ENCODE data around the gene LRFN5. TPM values are rescaled to one million over a fixed set of nuclear protein-coding genes. Genes with fewer than 3 reads are reported as not detected.
"Not testable (repeated sequence)": the region's sequence is repeated elsewhere in the genome, so short reads cannot be mapped to it uniquely, and the experiment has no call there.

LRFN5 gene
- total RNA-seq, 1 experiment from 2014 or later = not detected

GRCh38 chr14:41629876-41630275 lies 23.2 kb downstream of the LRFN5 start:
- DNase-seq (ENCODE audit: low read depth) = no peak
- in situ Hi-C loops (cut with HindIII; ENCODE audit: low pct_unique_long_range_greater_than_20kb, low sequenced_read_pairs) = no loop called here

- no peak for DNase-seq (ENCODE audit: low read depth)
- in situ Hi-C loops (cut with HindIII; ENCODE audit: low pct_unique_long_range_greater_than_20kb, low sequenced_read_pairs) = no loop called here
Measured at GRCh38 chr14:41634286-41634685, 27.6 kb downstream of the LRFN5 start.

GRCh38 chr14:41636492-41637392 lies 30.1 kb downstream of the LRFN5 start:
- DNase-seq (ENCODE audit: low read depth) = no peak
- in situ Hi-C loops (cut with HindIII; ENCODE audit: low pct_unique_long_range_greater_than_20kb, low sequenced_read_pairs) = no loop called here

- in situ Hi-C loops (cut with HindIII; ENCODE audit: low pct_unique_long_range_greater_than_20kb, low sequenced_read_pairs) = no loop called here
- no peak for DNase-seq (ENCODE audit: low read depth)
Measured at GRCh38 chr14:41641690-41642089, 35.0 kb downstream of the LRFN5 start.

GRCh38 chr14:41642367-41642766 lies 35.7 kb downstream of the LRFN5 start:
- in situ Hi-C loops (cut with HindIII; ENCODE audit: low pct_unique_long_range_greater_than_20kb, low sequenced_read_pairs) = no loop called here
- DNase-seq (ENCODE audit: low read depth) = no peak

- no peak for DNase-seq (ENCODE audit: low read depth)
- in situ Hi-C loops (cut with HindIII; ENCODE audit: low pct_unique_long_range_greater_than_20kb, low sequenced_read_pairs) = no loop called here
Measured at GRCh38 chr14:41642789-41643188, 36.1 kb downstream of the LRFN5 start.

GRCh38 chr14:41644606-41645005 lies 37.9 kb downstream of the LRFN5 start:
- in situ Hi-C loops (cut with HindIII; ENCODE audit: low pct_unique_long_range_greater_than_20kb, low sequenced_read_pairs) = no loop called here
- DNase-seq (ENCODE audit: low read depth) = no peak

GRCh38 chr14:41650802-41651201 lies 44.1 kb downstream of the LRFN5 start:
- no peak for DNase-seq (ENCODE audit: low read depth)
- in situ Hi-C loops (cut with HindIII; ENCODE audit: low pct_unique_long_range_greater_than_20kb, low sequenced_read_pairs) = no loop called here

- in situ Hi-C loops (cut with HindIII; ENCODE audit: low pct_unique_long_range_greater_than_20kb, low sequenced_read_pairs) = no loop called here
- no peak for DNase-seq (ENCODE audit: low read depth)
Measured at GRCh38 chr14:41654196-41654595, 47.5 kb downstream of the LRFN5 start.

GRCh38 chr14:41662780-41663472 lies 56.2 kb downstream of the LRFN5 start:
- in situ Hi-C loops (cut with HindIII; ENCODE audit: low pct_unique_long_range_greater_than_20kb, low sequenced_read_pairs) = no loop called here
- no peak for DNase-seq (ENCODE audit: low read depth)

GRCh38 chr14:41663473-41663850 lies 56.8 kb downstream of the LRFN5 start:
- DNase-seq (ENCODE audit: low read depth) = no peak
- in situ Hi-C loops (cut with HindIII; ENCODE audit: low pct_unique_long_range_greater_than_20kb, low sequenced_read_pairs) = no loop called here

- in situ Hi-C loops (cut with HindIII; ENCODE audit: low pct_unique_long_range_greater_than_20kb, low sequenced_read_pairs) = no loop called here
- DNase-seq (ENCODE audit: low read depth) = no peak
Measured at GRCh38 chr14:41666301-41666700, 59.6 kb downstream of the LRFN5 start.

GRCh38 chr14:41668356-41668755 lies 61.7 kb downstream of the LRFN5 start:
- no peak for DNase-seq (ENCODE audit: low read depth)
- in situ Hi-C loops (cut with HindIII; ENCODE audit: low pct_unique_long_range_greater_than_20kb, low sequenced_read_pairs) = no loop called here

- in situ Hi-C loops (cut with HindIII; ENCODE audit: low pct_unique_long_range_greater_than_20kb, low sequenced_read_pairs); DNase-seq (ENCODE audit: low read depth): not testable (repeated sequence)
Measured at GRCh38 chr14:41673601-41674000, 66.9 kb downstream of the LRFN5 start.

GRCh38 chr14:41674511-41674971 lies 67.9 kb downstream of the LRFN5 start:
- DNase-seq (ENCODE audit: low read depth); in situ Hi-C loops (cut with HindIII; ENCODE audit: low pct_unique_long_range_greater_than_20kb, low sequenced_read_pairs): not testable (repeated sequence)

GRCh38 chr14:41699486-41699885 lies 92.8 kb downstream of the LRFN5 start:
- in situ Hi-C loops (cut with HindIII; ENCODE audit: low pct_unique_long_range_greater_than_20kb, low sequenced_read_pairs) = no loop called here
- DNase-seq (ENCODE audit: low read depth) = no peak

GRCh38 chr14:41718477-41719166 lies 111.9 kb downstream of the LRFN5 start:
- in situ Hi-C loops (cut with HindIII; ENCODE audit: low pct_unique_long_range_greater_than_20kb, low sequenced_read_pairs) = no loop called here
- no peak for DNase-seq (ENCODE audit: low read depth)

- no peak for DNase-seq (ENCODE audit: low read depth)
- in situ Hi-C loops (cut with HindIII; ENCODE audit: low pct_unique_long_range_greater_than_20kb, low sequenced_read_pairs) = no loop called here
Measured at GRCh38 chr14:41739203-41739602, 132.5 kb downstream of the LRFN5 start.

- in situ Hi-C loops (cut with HindIII; ENCODE audit: low pct_unique_long_range_greater_than_20kb, low sequenced_read_pairs) = no loop called here
- no peak for DNase-seq (ENCODE audit: low read depth)
Measured at GRCh38 chr14:41743140-41743539, 136.5 kb downstream of the LRFN5 start.

All from Caki2 (cell line).